ENCODE data around the gene RCC1. TPM values are rescaled to one million over a fixed set of nuclear protein-coding genes. Genes with fewer than 3 reads are reported as not detected.
"Not testable (repeated sequence)": the region's sequence is repeated elsewhere in the genome, so short reads cannot be mapped to it uniquely, and the experiment has no call there.

Gene RCC1
- total RNA-seq, 1 experiment from 2014 or later = 96.8 TPM

DNA sequence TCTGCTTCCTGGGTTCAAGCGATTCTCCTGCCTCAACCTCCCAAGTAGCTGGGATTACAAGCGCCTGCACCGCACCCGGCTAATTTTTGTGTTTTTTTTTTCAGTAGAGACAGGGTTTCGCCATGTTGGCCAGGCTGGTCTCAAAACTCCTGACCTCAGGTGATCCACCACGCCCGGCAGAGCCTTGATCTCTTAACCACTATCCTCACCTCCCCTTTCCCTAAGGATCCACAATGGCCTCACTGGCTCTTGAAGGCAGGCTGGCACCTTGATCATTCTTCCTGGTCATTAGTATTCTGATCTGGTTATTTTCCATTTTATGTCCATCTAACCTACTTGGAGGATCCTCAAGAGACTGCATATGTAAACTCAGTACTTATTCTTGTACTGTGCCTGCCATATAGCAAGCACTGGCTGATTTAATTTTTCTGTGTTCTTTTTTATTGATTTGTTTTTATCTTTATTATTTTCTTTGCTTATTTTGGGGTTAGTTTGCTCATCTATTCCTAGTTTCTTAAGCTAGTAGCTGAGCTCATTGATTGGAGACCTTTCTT is 6.3 kb downstream of the RCC1 start:
- DNase-seq (ENCODE audit: low read depth) = peak; percentile 61

DNA sequence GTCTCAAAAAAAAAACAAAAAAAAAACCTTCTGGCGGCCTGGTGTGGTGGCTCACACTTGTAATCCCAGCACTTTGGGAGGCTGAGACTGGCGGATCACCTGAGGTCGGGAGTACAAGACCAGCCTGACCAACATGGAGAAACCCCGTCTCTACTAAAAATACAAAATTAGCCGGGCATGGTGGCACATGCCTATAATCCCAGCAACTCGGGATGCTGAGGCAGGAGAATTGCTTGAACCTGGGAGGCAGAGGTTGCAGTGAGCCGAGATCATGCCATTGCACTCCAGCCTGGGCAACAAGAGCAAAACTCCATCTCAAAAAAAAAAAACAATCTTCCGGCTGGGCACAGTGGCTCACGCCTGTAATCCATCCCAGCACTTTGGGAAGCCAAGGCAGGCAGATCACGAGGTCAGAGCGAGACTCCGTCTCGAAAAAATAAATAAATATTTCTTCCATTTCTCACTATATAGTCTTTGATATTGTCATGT is 8.6 kb downstream of the RCC1 start:
- DNase-seq (ENCODE audit: low read depth) = peak; percentile 38

DNA sequence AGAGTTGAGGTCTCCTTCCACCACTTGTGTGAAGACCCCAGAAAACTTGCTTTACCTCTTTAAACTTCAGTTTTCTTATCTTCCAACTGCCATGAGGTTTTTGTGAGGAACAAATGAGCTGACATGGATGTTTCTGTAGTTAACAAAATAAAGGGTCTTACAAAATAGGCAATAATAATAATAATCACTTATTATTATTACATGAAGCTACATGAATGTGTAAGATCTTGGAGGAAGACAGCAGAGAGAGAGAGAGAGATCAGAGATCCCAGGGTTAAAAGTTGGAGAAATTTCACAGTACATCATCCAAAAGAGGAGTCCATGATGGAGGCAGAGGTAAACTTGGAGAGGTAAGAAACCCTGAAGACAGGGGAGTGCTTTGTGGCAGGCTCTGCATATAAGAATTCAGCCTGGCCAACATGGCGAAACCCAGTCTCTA is 10.7 kb downstream of the RCC1 start:
- DNase-seq (ENCODE audit: low read depth) = no peak

DNA sequence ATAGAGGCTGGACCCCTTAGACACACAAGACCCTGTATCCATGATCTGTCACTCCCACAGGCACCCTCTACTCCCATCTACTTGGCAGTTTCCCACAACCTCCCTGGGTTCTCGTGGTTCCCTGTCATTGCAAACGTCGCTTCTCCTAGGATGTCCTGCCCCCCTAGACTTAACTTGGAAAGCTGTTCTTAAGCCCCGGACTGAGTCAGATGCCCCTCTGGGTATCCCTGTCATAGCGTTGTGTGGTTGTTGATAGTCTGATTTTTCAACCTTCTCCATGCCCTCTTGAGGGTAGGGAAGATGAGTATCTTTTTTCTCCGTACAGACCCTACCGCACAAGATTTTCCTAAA is 11.8 kb downstream of the RCC1 start:
- peak; percentile 51 for DNase-seq (ENCODE audit: low read depth)

DNA sequence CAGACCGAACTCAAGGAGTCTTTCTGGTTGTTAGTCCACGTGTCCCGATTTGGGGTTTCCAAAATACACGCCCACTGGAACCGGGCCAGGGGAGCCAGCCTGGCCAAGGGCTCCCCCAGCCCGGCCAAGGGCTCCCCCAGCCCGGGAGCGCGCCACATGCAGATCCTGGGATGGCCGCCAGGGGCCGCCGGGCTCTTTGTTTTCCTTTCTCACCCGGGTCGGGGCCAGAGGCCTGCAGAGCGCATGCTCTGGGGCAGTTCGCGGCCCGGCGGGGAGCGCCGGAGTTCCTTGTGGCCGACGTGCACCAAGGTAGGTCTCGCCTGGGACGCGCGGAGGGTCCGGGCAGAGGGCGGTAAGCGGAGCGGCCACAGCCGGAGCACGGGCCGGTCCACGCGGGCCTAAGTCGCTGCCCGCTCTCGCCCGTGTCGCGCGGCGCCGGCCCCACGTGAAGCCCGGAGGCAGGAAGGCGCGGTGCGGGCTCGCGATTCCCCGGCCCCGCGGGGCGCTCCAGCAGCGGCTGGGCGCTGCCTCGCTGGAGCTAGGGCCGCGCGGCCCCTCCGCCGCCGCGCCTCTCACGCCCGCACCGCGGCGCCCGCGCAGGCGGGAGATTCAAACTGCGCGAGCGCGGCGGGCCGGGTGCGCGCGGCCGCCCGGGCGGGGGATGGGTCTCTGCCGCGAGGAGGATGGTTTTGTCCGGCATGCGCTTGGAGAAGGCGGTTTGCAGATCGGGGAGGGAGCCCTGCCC is 12.3 kb downstream of the RCC1 start:
- peak; percentile 91 for DNase-seq (ENCODE audit: low read depth)

DNA sequence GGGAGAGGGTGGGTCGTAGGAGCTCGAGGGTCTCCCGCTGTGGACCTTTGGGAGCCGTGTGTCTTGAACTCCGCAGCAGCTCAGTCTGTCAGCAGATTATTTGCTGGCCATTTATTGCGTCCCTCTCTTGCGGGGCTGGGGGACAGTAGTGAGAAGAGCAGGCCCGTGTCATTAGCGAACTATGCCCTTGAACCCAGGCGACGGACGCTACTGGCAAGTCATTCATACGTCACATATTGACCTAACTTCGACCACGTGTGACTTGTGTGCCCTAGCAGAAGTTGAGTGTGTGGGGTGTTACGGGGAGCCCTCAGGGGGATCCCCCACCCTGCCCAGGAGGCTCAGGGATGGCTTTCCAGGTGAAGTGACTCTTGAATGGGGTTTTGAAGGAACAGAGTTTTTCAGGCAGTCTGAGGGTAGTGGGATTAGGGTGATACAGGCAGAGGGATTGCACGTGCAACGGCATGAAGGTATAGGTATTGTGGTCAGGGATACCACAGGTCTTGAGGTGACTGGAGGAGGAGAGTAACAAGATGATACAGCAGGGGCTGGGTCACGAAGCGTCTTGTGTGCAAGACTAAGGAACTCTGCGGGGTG is 13.0 kb downstream of the RCC1 start:
- DNase-seq (ENCODE audit: low read depth) = peak; percentile 61

DNA sequence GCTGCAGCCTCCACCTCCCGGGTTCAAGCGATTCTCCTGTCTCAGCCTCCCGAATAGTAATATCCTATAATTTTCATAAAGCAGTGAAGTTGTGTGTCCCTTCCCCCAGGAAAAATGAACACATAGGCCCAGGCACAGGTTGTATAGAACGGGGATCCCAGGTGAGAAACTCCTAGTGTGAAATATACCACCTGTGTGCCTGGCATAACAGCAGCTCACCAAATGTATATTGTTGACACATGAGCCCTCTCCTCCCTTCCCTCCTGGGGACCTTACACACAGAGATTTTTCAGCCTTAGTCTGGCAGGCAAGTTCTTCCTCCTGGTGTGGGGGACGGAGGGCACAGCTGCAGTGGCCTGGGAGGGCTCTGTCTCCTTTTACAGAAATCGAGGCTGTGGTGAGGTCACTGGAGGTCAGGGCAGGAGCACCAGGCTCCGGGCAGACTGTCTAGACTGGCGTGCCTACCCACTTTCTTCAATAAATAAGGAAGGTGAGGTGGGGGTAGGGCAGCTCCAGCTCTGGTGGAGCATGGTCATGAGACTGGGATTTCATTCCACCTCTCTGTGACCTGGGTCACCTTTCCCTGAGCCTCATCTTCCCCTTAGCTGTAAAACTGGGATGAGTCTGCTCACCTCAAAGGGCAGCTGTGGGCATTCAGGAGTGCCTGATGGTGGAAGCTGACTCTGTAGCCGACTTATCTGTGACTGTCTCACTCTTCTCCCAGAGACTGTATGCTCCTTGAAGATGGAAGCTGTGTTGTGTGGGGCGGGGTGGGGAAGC is 14.3 kb downstream of the RCC1 start:
- no peak for DNase-seq (ENCODE audit: low read depth)

DNA sequence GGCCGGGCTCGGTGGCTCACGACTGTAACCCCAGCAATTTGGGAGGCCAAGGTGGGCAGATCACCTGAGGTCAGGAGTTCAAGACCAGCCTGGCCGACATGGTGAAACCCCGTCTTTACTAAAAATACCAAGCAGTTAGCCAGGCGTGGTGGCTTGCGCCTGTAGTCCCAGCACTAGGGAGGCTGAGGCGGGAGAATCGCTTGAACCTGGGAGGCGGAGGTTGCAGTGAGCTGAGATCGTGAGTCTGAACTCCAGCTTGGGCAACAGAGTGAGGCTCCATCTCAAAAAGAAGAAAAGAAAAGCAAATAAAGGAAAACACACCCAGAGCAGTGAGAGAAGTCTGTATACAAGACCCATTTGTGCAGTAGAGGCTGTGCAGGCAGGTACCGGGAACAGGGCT is 15.0 kb downstream of the RCC1 start:
- not testable (repeated sequence) for DNase-seq (ENCODE audit: low read depth)

DNA sequence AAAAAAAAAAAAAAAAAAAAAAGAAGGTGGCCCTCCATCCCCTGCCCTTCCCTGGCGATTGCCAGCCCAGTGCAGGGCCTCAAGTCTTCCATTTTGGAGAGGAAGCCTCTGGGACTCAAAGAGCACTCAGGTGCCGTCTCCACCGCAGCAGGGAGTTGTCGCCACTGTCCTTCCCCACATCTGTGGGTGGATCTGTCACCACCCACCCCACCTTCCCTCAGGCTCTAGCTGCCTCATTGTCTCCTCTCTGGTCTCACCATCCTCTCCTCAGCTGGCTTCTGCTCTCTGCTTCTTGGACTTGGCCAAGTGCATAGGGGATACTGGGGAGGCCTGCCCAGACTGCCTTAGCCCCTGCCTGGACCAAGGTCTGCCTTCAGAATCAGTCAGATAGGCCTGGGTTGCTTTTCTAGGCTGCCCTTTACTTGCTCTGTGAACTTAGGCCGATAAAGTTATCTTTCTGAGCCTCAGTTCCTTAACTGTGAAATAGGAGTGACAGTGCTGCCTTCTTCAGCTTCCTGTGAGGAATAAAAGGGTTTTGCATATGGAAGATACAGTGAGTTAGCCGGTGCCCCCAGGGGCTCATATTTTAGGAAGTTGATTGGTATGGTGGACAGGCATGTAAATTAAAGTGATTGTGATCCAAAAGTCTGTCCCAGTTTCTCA is 15.8 kb downstream of the RCC1 start:
- no peak for DNase-seq (ENCODE audit: low read depth)

DNA sequence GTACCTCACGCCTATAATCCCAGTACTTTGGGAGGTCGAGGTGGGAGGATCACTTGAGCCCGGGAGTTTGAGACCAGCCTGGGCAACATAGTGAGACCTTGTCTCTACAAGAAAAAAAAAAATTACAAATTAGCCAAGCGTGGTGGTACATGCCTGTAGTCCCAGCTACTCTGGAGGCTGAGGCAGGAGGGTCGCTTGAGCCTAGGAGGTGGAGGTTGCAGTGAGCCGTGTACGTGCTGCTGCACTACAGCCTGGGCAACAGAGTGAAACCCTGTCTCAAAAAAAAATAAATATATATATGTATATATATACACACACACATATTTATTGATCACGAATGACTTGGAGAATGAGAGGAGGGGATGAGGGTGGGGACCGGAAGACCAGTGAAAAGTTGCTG is 16.7 kb downstream of the RCC1 start:
- DNase-seq (ENCODE audit: low read depth) = not testable (repeated sequence)

DNA sequence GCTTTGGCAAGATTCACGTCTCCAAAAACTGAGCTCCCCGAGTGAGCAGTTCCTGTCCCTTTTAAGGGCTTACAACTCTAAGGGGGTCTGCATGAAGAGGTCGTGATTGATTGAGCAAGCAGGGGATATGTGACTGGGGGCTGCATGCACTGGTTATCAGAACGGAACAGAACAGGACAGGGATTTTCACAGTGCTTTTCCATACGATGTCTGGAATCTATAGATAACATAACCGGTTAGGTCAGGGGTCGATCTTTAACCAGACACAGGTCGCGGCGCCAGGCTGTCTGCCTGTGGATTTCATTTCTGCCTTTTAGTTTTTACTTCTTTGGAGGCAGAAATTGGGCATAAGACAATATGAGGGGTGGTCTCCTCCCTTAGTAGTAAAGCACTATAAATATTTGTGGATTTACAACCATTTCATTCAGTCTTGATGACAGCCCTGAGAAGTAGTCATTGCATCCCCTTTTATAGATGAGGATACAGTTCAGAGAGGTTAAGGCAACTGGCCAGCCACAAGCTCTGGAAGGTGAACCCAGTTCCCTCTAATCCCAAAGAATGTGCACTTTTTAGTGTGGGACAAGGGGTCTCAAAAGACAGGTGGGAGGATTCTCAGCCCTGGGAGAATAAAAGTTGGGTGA is 19.3 kb downstream of the RCC1 start:
- not testable (repeated sequence) for DNase-seq (ENCODE audit: low read depth)

DNA sequence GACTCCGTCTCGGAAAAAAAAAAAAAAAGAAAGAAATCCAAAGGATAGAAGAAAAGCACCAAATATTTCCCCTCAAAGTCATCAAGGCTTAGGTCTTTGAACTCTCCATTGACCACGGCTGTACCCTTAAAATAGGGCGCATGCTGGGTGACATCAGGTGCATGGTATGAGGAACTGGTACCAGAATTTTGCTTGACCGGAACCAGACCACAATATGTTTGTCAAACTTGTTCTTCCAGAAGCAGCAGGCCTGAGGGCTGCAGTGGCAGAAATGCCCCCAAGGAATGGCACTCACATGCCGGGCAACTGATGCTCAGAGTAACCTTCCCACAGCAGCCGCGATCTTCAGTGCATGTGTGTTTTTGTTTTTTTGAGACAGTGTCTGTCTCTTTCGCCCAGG is 21.0 kb downstream of the RCC1 start:
- no peak for DNase-seq (ENCODE audit: low read depth)

DNA sequence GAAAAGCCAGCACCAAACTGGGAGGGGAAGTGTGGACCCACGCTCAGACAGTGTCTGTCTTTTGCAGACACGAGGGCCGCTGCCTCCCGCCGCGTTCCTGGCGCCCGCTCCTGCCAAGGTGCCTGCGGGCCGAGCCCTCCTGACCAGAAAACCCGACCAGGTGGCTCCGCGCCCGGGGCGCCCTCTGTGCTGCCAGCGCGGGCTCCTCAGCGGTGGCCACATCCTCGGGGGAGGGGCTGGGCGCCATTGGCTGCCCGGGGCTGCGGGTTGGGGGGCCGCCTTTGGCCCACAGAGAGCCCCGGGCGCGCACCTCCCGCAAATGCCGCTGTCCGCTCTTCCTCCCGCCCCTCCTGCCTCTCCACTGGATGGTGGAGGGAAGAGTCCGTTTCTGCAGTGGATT is 24.6 kb downstream of the RCC1 start:
- DNase-seq (ENCODE audit: low read depth) = no peak

DNA sequence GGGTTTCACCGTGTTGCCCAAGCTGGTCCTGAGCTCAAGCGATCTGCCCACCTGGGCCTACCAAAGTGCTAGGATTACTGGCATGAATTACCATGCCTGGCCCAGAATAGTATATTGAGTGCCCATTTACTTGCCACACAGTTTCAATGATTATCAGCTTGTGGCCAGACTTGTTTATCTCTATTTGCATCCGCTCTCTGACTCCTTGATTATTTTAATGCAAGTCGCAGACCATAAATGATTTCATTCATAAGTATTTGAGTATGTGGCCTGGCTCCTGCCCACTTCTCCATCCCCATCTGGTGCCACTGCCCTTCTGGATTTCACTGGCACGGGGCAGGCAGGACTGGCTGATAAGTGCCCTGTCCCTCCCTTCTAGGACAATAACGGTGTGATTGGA is 28.8 kb downstream of the RCC1 start:
- no peak for DNase-seq (ENCODE audit: low read depth)

DNA sequence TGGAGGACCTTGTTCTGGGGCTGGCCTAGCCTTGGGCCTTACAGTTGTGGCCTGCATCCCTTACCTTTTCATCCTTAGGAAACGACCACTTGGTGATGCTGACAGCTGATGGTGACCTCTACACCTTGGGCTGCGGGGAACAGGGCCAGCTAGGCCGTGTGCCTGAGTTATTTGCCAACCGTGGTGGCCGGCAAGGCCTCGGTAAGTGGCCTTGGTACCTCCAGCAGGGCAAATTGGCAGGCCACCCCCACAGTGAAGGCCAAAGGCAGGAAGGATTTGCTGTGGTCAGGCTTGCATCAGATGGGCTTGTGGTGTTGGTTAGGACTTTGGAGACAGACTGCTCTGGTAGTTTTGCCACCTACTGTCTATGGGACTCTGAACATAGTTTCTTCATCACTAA is 29.3 kb downstream of the RCC1 start:
- DNase-seq (ENCODE audit: low read depth) = no peak

DNA sequence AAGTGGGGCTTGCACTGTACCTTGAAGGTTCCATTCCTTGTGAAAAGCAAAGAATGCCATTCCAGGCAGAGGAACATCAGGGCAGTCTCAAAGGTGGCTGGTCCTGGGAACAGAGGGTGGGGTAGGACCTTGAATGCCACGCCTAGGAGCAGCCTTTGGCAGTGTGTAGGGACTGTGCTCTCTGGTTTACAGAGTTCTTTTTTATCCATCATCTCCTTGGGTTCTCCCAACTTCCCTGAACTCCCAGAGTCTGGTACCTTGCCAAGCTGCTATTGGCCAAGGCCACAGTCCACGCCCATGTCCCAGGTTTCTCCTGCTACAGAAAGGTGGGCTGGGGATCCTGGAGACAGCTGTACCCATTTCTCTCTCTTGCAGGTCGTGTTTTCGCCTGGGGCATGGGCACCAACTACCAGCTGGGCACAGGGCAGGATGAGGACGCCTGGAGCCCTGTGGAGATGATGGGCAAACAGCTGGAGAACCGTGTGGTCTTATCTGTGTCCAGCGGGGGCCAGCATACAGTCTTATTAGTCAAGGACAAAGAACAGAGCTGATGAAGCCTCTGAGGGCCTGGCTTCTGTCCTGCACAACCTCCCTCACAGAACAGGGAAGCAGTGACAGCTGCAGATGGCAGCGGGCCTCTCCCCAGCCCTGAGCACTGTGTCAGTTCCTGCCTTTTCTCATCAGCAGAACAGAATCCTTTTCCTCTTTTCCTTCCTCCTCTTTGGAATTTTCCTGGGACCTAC is 31.8 kb downstream of the RCC1 start:
- DNase-seq (ENCODE audit: low read depth) = no peak

DNA sequence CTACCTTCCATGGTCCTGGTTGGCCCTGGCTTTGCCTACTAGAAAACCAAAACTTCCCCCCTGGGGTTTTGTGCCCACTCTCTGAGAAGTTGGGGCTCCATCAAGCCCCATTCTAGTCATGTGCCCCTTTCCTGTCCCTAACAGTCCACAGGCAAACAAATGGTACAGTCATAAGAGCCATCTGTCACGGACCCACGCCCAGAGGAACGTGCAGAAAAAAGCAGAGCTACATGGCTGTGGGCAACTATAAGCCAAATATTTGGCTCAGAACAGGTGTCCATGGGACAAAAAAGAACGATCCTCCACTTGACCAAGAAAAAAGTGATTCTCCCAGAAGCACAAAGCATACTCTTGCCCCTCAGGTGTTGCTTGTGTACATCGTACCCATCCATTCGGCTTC is 32.4 kb downstream of the RCC1 start:
- no peak for DNase-seq (ENCODE audit: low read depth)

DNA sequence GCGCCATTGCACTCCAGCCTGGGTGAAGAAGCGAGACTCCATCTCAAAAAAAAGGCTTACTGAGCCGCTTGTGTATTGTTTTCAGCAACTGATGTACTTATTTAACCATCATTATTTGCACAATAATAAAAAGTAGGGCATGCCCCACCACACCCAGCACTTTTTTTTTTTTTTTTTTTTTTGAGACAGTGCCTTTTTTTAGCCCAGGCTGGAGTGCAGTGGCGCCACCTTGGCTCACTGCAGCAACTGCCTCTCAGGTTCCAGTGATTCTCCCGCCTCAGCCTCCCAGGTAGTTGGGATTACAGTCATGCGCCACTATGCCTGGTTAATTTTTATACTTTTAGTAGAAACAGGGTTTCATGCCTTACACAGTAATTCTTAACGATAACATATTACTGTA is 34.8 kb downstream of the RCC1 start:
- DNase-seq (ENCODE audit: low read depth) = no peak

DNA sequence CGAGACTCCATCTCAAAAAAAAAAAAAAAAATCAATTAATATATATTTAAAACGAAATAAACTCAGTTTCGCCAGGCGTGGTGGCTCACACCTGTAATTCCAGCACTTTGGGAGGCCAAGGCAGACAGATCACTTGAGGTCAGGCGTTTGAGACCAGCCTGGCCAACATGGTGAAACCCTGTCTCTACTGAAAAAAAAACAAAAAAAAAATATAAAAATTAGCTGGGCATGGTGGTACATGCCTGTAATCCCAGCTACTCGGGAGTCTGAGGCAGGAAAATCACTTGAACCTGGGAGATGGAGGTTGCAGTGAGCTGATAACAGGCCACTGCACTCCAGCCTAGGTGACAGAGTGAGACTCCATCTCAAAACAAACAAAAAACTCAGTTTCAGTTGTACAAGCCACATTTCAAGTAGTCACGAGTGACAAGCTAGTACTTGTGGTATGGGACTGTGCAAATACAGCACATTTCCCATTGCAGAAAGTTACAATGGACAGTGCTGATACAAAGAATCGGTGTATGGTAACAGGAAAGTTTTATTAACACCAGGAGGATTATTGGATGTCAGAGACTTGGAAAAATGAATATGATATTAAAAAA is 35.7 kb downstream of the RCC1 start:
- not testable (repeated sequence) for DNase-seq (ENCODE audit: low read depth)

DNA sequence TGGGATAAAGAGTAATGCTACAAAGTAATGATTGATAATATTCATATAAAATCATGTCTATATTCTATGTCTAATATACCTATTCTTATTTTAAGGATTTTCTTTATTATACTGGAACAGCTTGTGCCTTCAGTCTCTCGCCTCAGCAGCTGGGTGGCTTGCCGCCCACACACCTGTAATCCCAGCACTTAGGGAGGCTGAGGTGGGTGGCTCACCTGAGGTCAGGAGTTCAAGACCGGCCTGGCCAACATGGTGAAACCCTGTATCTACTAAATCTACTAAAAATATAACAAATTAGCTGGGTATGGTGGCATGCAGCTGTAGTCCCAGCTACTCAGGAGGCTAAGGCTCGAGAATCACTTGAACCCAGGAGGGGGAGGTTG is 39.4 kb downstream of the RCC1 start:
- DNase-seq (ENCODE audit: low read depth) = no peak
